Calu3 (cell line): ENCODE results near the gene HIRIP3. TPM values are rescaled to one million over a fixed set of nuclear protein-coding genes. Genes with fewer than 3 reads are reported as not detected.
"Not testable (repeated sequence)": the region's sequence is repeated elsewhere in the genome, so short reads cannot be mapped to it uniquely, and the experiment has no call there.

Experiments used
- Bru-seq: library from RNA; stranded (reverse); fragments of 400-500 nt; gene quantifications from one replicate; lab custom pipeline; 2021; lab: Mats Ljungman, UMichigan
- BruChase-seq, 2 experiments: library from RNA; stranded (reverse); fragments of 400-500 nt; gene quantifications; one replicate each; lab custom pipeline; 2021; lab: Mats Ljungman, UMichigan
- BruUV-seq: library from RNA; stranded (reverse); fragments of 400-500 nt; replicated peaks from 2 replicates; lab custom pipeline; 2021; lab: Mats Ljungman, UMichigan
- CTCF ChIA-PET: fragments of 300-600 bp; sonication (Branson Sonifier 250); formaldehyde crosslinking; loops from one replicate; lab custom pipeline; 2022; ENCODE audit warnings: antibody characterized with exemption; lab: Charles Lee
- DNase-seq: peaks from one replicate; pipeline ENCODE4 v3.0.0; 2022
- H3K27ac Mint-ChIP-seq: one replicate; pipeline ENCODE4 v1.8.0; 2022; ENCODE audit warnings: mixed read lengths; ENCODE audit not compliant: unreplicated experiment
- H3K27me3 Mint-ChIP-seq: one replicate; pipeline ENCODE4 v1.8.0; 2022; ENCODE audit warnings: mixed read lengths; ENCODE audit not compliant: unreplicated experiment
- H3K36me3 Mint-ChIP-seq: one replicate; pipeline ENCODE4 v1.8.0; 2022; ENCODE audit warnings: mild to moderate bottlenecking, moderate library complexity, mixed read lengths; ENCODE audit not compliant: insufficient read depth, unreplicated experiment
- H3K4me1 Mint-ChIP-seq: one replicate; pipeline ENCODE4 v1.8.0; 2022; ENCODE audit warnings: mild to moderate bottlenecking, low read depth, mixed read lengths; ENCODE audit not compliant: unreplicated experiment
- H3K4me3 Mint-ChIP-seq: one replicate; pipeline ENCODE4 v1.8.0; 2022; ENCODE audit warnings: mild to moderate bottlenecking, low read depth, moderate library complexity, mixed read lengths; ENCODE audit not compliant: unreplicated experiment
- H3K9me3 Mint-ChIP-seq: one replicate; pipeline ENCODE4 v1.8.0; 2022; ENCODE audit warnings: low read depth, mixed read lengths; ENCODE audit not compliant: unreplicated experiment
- intact Hi-C: fragments of 100-400 bp; cut with micrococcal nuclease; formaldehyde crosslinking; loops from one replicate; pipeline ENCODE4 v1.10.0; 2022; ENCODE audit not compliant: unreplicated experiment
- long read RNA-seq: library from polyadenylated mRNA; stranded (forward); transcript quantifications from one replicate; pipeline ENCODE4 v2.0.0, GENCODE V29; 2022
- total RNA-seq: library from RNA; stranded (reverse); gene quantifications from 2 replicates; pipeline ENCODE4 v1.2.3, GENCODE V29; 2022
- TF ChIP-seq, protein P1 (sequence below): fragments of 200-600 bp; IDR thresholded peaks from one replicate; pipeline ENCODE4 v1.8.0; 2022; ENCODE audit warnings: antibody characterized with exemption; ENCODE audit not compliant: unreplicated experiment

The HIRIP3 gene, protein sequence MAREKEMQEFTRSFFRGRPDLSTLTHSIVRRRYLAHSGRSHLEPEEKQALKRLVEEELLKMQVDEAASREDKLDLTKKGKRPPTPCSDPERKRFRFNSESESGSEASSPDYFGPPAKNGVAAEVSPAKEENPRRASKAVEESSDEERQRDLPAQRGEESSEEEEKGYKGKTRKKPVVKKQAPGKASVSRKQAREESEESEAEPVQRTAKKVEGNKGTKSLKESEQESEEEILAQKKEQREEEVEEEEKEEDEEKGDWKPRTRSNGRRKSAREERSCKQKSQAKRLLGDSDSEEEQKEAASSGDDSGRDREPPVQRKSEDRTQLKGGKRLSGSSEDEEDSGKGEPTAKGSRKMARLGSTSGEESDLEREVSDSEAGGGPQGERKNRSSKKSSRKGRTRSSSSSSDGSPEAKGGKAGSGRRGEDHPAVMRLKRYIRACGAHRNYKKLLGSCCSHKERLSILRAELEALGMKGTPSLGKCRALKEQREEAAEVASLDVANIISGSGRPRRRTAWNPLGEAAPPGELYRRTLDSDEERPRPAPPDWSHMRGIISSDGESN
- total RNA-seq (26.3 and 28.5 TPM in 2 replicates), Bru-seq, nascent RNA (percentile 73 among the genes with signal in this experiment), BruChase-seq, experiment 1, labeled RNA remaining after a 6-hour chase (percentile 88 among the genes with signal in this experiment), BruChase-seq, experiment 2, labeled RNA remaining after a 2-hour chase (percentile 84 among the genes with signal in this experiment)
- long read RNA-seq, transcript HIRIP3-201 (7 exons, 3,388 nt), result major isoform, 57 of 91 reads
- long read RNA-seq, transcript HIRIP3-204 (6 exons, 988 nt), result minor isoform, 16 of 91 reads
- long read RNA-seq, partial matches to known transcripts, result 7 of 91 reads
- long read RNA-seq, other reads (novel, unspliced or antisense), result 11 of 91 reads

DNA sequence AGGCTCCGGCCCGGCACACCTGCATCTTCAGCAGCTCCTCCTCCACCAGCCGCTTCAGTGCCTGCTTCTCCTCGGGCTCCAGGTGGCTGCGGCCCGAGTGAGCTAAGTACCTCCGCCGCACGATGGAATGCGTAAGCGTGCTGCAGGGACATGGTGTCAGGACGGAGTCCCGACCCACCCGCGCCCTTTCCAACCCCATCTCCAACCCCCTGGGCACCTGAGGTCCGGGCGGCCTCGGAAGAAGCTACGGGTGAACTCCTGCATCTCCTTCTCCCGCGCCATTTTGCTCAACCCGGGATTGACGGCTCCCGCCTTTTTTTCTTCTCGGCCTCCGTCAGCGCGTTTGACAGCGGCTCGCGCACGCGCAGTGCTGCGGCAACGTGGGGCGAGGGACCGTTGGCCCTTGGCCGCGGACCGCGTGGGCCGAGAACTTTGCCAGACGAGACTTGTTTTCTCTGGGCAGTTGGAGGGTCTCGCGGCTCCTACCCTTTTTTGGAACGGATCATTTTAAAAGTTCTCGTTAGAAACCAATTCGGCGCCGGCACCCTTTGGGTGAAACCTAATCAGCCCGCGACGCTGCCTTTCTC lies at the start of gene HIRIP3:
HIRIP3 (minus strand) TSS at position 294 of the 587 bp plus-strand sequence; CDS start at position 282, 12 bp downstream.
- CTCF ChIA-PET, result interaction anchor here (0.6 to 1.2 kb wide), 4 partner anchors 10 to 147 kb away, joined by 3 to 5 read pairs (median 4); partner anchors contain the start of gene KCTD13
- intact Hi-C loops, result no loop called here
- Mint-ChIP-seq H3K4me1 (peaks cover 26% of the 10 kb centered on the region), H3K36me3 (peaks cover 53% of the 10 kb centered on the region), H3K27me3 (no peaks in the 10 kb centered on the region), H3K27ac (peak within 1 kb of the TSS; percentile 87), H3K9me3 (no peaks in the 10 kb centered on the region), H3K4me3 (peak within 1 kb of the TSS; percentile 100)
- BruUV-seq, result TSS peak; percentile 62
- peak; percentile 92 for DNase-seq
- TF ChIP-seq, protein P1, sequence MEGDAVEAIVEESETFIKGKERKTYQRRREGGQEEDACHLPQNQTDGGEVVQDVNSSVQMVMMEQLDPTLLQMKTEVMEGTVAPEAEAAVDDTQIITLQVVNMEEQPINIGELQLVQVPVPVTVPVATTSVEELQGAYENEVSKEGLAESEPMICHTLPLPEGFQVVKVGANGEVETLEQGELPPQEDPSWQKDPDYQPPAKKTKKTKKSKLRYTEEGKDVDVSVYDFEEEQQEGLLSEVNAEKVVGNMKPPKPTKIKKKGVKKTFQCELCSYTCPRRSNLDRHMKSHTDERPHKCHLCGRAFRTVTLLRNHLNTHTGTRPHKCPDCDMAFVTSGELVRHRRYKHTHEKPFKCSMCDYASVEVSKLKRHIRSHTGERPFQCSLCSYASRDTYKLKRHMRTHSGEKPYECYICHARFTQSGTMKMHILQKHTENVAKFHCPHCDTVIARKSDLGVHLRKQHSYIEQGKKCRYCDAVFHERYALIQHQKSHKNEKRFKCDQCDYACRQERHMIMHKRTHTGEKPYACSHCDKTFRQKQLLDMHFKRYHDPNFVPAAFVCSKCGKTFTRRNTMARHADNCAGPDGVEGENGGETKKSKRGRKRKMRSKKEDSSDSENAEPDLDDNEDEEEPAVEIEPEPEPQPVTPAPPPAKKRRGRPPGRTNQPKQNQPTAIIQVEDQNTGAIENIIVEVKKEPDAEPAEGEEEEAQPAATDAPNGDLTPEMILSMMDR, result no peak

DNA sequence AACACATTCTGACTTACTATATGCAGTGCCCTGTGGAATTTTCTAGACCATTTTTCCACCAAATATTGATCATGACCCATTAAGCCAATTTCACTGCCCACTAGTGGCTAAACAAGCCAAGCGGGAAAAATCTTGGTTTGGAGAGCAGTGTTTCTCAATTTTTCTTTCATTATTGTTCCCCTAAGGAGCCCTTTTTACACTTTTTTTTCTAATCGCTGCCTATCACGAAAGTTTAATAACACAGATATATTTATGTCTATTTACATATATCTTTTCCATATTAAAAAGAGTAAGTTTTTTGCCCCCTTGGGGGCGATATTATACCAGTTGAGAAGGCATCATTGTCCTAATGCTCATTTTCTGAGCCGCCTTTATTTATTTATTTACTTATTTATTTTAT lies 46.4 kb upstream of the HIRIP3 start:
- peak; percentile 44 for DNase-seq
- TF ChIP-seq, protein P1, result peak; percentile 60

DNA sequence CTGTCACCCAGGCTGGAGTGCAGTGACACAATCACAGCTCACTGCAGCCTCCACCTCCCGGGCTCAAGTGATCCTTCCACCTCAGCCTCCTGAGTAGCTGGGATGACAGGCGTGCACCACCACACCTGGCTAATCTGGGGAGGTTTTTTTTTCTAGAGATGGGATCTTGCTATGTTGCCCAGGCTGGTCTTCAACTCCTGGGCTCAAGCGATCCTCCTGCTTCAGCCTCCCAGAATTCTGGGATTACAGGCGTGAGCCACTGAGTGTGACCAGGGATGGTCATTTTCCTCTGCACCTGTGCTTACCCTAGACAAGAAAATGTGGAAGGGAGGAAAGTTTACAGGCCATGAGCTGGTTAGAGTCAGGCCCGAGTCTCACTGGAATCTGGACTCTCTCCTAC lies 45.3 kb upstream of the HIRIP3 start:
- not testable (repeated sequence) for H3K9me3 Mint-ChIP-seq, H3K27ac Mint-ChIP-seq, H3K36me3 Mint-ChIP-seq, BruUV-seq, H3K4me3 Mint-ChIP-seq, H3K4me1 Mint-ChIP-seq, DNase-seq
- intact Hi-C loops, result loop anchor here (5.0 kb wide), 1 partner anchor 587 kb away; no protein-coding TSS in a partner anchor
- CTCF ChIA-PET, result interaction anchor here (0.5 to 1.6 kb wide), 4 partner anchors 9 to 140 kb away, joined by 3 to 9 read pairs (median 5); no protein-coding TSS in a partner anchor
- peaks cover 25% of the 10 kb centered on the region for H3K27me3 Mint-ChIP-seq

More for the DNA sequence above, 46.4 kb upstream of the HIRIP3 start:
- BruUV-seq, result no TSS peak
- CTCF ChIA-PET, result interaction anchor here (0.9 to 1.6 kb wide), 2 partner anchors 10 kb away, joined by 3 to 9 read pairs; no protein-coding TSS in a partner anchor
- Mint-ChIP-seq H3K27me3 (peaks cover 13% of the 10 kb centered on the region), H3K27ac (no peak overlapping the region), H3K4me1 (peaks cover 17% of the 10 kb centered on the region), H3K9me3 (no peaks in the 10 kb centered on the region), H3K4me3 (no peak overlapping the region), H3K36me3 (no peaks in the 10 kb centered on the region)
- intact Hi-C loops, result loop anchor here (5.0 kb wide), 1 partner anchor 585 kb away; no protein-coding TSS in a partner anchor

DNA sequence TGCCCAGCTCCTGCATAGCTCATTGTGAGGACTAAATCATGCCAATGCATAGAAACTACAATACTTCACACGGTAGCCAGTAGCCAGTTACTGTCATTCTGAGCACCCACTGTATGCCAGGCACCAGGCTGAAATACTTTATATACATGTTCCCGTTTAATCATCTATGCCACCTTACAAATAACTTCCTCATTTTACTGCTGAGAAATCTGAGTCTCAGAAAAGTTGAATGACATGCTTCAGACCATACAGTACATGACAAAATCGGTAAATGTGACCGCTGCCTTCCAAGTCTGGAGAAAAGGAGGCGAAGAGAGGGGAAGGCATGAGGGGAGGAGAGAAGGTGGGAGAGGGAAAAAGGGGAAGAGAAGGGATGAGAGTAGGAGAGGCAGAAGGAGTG lies 44.8 kb upstream of the HIRIP3 start:
- H3K4me3 Mint-ChIP-seq, result no peak overlapping the region
- no peak for DNase-seq
- no TSS peak for BruUV-seq
- TF ChIP-seq, protein P1, result no peak
- H3K27ac Mint-ChIP-seq, result no peak overlapping the region
- CTCF ChIA-PET, result interaction anchor here (0.6 to 1.6 kb wide), 4 partner anchors 8 to 139 kb away, joined by 3 to 9 read pairs (median 3); a partner anchor contains a TSS
- H3K9me3 Mint-ChIP-seq, result no peaks in the 10 kb centered on the region
- intact Hi-C loops, result loop anchor here (5.0 kb wide), 1 partner anchor 587 kb away; no protein-coding TSS in a partner anchor
- peaks cover 30% of the 10 kb centered on the region for H3K27me3 Mint-ChIP-seq
- peaks cover 3% of the 10 kb centered on the region for H3K4me1 Mint-ChIP-seq
- no peaks in the 10 kb centered on the region for H3K36me3 Mint-ChIP-seq
